Tibial nerve (tissue), 4 donors: Measurements from ENCODE around the gene DPH5.

Experiments
- CTCF ChIP-seq, 5 experiments: fragments of 200-600 bp in 3 of 5; fragments of 450-650 bp in 2 of 5; sonication (generic) in 3 of 5; IDR thresholded peaks; one replicate each; pipeline ENCODE4 v1.5.1; 2016 to 2019; ENCODE audit warnings: antibody characterized with exemption in 5 of 5, mild to moderate bottlenecking in 3 of 5, moderate library complexity in 2 of 5
- EP300 ChIP-seq, 2 donors: sonication (generic); formaldehyde crosslinking; IDR thresholded peaks; one replicate each; pipeline ENCODE4 v1.6.1; 2017; ENCODE audit warnings: antibody characterized with exemption in 2 of 2, mild to moderate bottlenecking in 1 of 2
- POLR2A ChIP-seq, 2 donors: fragments of 450-650 bp; IDR thresholded peaks; one replicate each; pipeline ENCODE4 v1.6.1; 2017; ENCODE audit warnings: antibody characterized with exemption in 2 of 2, mild to moderate bottlenecking in 2 of 2, moderate library complexity in 2 of 2

GRCh38 chr1:101017448-101017847 lies 8.1 kb downstream of the DPH5 start:
- TF ChIP-seq EP300 (IDR thresholded peaks at IDR 0.05) (no peak), POLR2A (IDR thresholded peaks at IDR 0.05) (no peak), CTCF (IDR thresholded peaks at IDR 0.05) (no peak)
